AG04450 (cell line): ENCODE data around the gene EIF3B. TPM values are rescaled to one million over a fixed set of nuclear protein-coding genes. Genes with fewer than 3 reads are reported as not detected.
"Not testable (repeated sequence)": the region's sequence is repeated elsewhere in the genome, so short reads cannot be mapped to it uniquely, and the experiment has no call there.

Source experiments
- CTCF ChIA-PET: fragments of 300-600, 350-600 bp; formaldehyde crosslinking; extraction: SDS; loops from one replicate; lab custom pipeline; 2022; ENCODE audit warnings: antibody characterized with exemption, inconsistent platforms; lab: Charles Lee
- POLR2A ChIA-PET: fragments of 350-600 bp; formaldehyde crosslinking; extraction: SDS; loops from one replicate; lab custom pipeline; 2021; ENCODE audit warnings: antibody characterized with exemption, inconsistent platforms; lab: Yijun Ruan, JAX
- DNase-seq: peaks from one replicate; pipeline ENCODE4 v3.0.0-alpha.2; 2011; ENCODE audit warnings: low read depth, low spot score
- H3K27ac ChIP-seq: one replicate; pipeline ENCODE4 v1.5.1; 2012; ENCODE audit warnings: low read depth, low read length, control low read depth
- H3K27me3 ChIP-seq: one replicate; pipeline ENCODE4 v1.6.0; 2012; ENCODE audit warnings: low read length; ENCODE audit not compliant: control insufficient read depth, insufficient read depth
- H3K4me3 ChIP-seq: 2 replicates; pipeline ENCODE4 v1.5.1; 2011; ENCODE audit warnings: mild to moderate bottlenecking, low read depth, low read length, control low read depth
- H3K9me3 ChIP-seq: 2 replicates; pipeline ENCODE4 v1.5.1; 2012; ENCODE audit warnings: low read length; ENCODE audit not compliant: control insufficient read depth, insufficient read depth
- polyA plus RNA-seq: library from polyadenylated mRNA; depleted of rRNA; stranded (reverse); fragments of >200 nt; gene quantifications from 2 replicates; pipeline ENCODE4 v1.2.3, GENCODE V29; 2011
- TF ChIP-seq, protein P1 (sequence below): IDR thresholded peaks from 2 replicates; pipeline ENCODE4 v1.5.1; 2011; ENCODE audit warnings: low read depth, low read length, control low read depth, inconsistent platforms

Gene EIF3B
- polyA plus RNA-seq, 1 experiment, result 110 TPM

DNA sequence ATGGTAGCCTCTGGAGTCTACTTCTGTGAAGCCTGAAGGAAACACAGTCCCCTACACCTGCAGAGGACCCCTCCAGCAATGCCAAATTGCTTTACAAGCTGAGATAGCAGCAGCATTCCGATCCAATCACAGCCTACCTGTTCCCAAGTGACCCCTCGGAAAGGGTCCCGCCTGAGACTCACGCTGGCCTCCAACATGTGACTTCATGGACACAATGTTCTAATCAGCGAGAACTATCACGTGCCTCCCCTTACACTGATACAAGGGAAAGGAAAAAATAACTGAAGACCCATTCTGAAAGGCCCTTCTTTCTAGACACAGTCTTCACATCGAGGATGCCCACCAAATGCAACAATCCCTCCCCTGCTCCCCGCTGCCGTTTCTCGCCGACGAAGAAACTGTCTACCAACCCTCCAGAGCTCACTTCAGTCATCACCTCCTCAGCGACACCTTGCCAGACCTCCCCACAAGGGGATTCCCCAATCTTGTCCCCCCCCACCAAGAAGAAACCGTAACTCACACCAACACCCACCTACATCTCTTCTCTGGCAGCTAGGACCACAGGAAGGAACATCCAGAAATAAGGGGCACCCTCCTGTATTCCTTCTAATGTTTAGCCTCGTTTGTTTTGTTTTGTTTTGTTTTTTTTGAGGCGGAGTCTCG lies 42.2 kb upstream of the EIF3B start:
- Histone ChIP-seq H3K9me3 (no peaks in the 10 kb centered on the region; the same call in 1 of the 2 replicates), H3K27me3 (no peaks in the 10 kb centered on the region), H3K27ac (no peak overlapping the region), H3K4me3 (no peak overlapping the region)
- DNase-seq, result no peak
- TF ChIP-seq, protein P1, sequence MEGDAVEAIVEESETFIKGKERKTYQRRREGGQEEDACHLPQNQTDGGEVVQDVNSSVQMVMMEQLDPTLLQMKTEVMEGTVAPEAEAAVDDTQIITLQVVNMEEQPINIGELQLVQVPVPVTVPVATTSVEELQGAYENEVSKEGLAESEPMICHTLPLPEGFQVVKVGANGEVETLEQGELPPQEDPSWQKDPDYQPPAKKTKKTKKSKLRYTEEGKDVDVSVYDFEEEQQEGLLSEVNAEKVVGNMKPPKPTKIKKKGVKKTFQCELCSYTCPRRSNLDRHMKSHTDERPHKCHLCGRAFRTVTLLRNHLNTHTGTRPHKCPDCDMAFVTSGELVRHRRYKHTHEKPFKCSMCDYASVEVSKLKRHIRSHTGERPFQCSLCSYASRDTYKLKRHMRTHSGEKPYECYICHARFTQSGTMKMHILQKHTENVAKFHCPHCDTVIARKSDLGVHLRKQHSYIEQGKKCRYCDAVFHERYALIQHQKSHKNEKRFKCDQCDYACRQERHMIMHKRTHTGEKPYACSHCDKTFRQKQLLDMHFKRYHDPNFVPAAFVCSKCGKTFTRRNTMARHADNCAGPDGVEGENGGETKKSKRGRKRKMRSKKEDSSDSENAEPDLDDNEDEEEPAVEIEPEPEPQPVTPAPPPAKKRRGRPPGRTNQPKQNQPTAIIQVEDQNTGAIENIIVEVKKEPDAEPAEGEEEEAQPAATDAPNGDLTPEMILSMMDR, result no peak
- ChIA-PET CTCF (no interaction called here), POLR2A (no interaction called here)

DNA sequence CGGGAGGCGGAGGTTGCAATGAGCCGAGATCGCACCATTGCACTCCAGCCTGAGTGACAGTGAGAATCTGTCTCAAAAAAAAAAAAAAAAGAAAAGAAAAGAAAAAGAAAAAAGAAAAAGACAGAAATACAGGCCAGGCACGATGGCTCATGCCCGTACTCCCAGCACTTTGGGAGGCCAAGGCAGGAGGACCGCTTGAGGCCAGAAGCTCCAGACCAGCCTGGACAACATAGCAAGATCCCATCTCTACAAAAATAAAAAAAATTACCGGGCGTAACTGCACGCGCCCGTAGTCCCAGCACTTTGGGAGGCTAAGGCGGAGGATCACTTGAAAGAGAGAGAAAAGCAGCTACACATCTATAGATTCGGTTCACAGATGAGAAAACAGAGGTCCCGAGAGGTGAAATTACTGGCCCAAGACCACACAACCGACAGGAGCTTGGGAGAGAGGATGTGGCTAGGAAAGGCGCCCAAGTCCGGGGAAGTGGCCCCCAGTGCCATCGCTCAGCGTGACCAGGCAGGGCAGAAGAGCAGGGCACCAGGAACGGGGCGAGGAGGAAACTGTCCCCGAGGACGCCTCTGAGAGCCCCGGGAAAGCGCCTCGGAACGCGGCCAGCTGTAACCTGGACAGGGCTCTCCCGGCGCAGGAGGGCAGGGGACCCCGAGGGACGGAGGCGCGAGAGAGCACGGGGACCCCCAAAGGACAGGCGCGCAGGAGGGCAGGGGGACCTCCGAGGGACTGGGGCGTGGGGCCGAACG lies 41.0 kb upstream of the EIF3B start:
- TF ChIP-seq, protein P1, result no peak
- CTCF ChIA-PET, result no interaction called here

DNA sequence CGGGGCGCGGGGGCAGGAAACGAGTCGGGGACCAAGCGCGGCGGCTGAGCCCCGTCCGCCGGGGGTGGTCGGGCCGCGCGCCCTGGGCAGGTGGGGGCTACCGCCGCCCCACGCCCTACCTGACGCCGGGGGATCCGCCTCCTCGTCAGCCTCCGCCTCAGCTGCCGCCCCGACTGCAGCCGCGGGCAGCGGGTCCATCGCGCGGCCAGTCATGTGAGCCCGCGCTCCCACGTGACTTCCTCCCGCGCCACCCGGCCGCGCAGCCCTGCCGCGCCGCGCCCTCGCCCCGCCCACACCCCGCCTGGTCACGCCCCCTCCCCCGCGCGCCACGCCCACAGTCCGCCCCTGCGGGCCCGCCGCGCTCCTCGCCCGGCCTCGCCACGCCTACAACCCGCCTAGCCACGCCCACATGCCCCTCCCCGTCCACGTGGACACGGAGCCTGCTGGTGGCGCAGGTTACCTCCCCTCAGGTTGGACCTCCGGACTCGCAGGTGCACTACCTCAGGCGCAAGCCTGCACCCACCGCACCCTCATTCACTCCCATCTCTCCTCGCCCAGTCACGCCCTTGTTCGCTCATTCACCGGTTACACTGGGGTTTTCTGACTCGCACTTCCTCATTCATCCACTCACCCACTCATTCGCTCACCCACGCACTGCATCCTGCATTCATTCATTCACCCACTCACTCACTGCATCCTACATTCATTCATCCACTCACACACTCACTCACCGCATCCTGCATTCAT lies 40.2 kb upstream of the EIF3B start, which contains the start of gene SNX8:
Gene SNX8 (minus strand): TSS at position 233 of the 747 bp plus-strand sequence. CDS start 20 bp downstream, at position 213.
- ChIA-PET CTCF (no interaction called here), POLR2A (no interaction called here)
- DNase-seq, result peak; percentile 57
- Histone ChIP-seq H3K27ac (no peak within 1 kb of the TSS), H3K4me3 (peak within 1 kb of the TSS; percentile 88), H3K27me3 (no peaks in the 10 kb centered on the region), H3K9me3 (no peaks in the 10 kb centered on the region; the same call in 1 of the 2 replicates)
- TF ChIP-seq, protein P1, result no peak

More for the DNA sequence above, 41.0 kb upstream of the EIF3B start:
- Histone ChIP-seq H3K27ac (no peak overlapping the region), H3K9me3 (no peaks in the 10 kb centered on the region; the same call in 1 of the 2 replicates), H3K27me3 (no peaks in the 10 kb centered on the region), H3K4me3 (peak overlapping the region; percentile 88)
- no peak for DNase-seq
- POLR2A ChIA-PET, result no interaction called here

DNA sequence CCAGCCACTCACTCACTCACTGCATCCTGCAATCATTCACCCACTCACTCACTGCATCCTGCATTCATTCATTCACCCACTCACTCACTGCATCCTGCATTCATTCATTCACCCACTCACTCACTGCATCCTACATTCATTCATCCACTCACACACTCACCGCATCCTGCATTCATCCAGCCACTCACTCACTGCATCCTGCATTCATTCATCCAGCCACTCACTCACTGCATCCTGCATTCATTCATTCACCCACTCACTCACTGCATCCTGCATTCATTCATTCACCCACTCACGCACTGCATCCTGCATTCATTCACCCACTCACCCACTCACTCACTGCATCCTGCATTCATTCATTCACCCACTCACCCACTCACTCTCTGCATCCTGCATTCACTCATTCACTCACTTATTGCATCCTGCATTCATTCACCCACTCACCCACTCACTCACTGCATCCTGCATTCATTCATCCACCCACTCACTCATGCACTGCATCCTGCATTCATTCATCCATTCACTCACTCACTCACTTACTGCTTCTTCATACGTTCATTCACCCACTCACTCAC lies 39.6 kb upstream of the EIF3B start:
- CTCF ChIA-PET, result not testable (repeated sequence)

DNA sequence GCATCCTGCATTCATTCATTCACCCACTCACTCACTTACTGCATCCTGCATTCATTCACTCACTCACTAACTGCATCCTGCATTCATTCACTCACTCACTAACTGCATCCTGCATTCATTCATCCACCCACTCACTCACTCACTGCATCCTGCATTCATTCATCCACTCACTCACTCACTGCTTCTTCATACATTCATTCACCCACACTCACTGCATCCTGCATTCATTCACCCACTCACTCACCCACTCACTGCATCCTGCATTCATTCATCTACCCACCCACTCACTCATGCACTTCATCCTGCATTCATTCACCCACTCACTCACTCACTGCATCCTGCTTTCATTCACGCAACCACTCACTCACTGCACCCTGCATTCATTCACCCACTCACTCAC lies 38.8 kb upstream of the EIF3B start:
- TF ChIP-seq, protein P1, result no peak
- DNase-seq, result no peak
- ChIA-PET POLR2A (no interaction called here), CTCF (no interaction called here)
- Histone ChIP-seq H3K27me3 (no peaks in the 10 kb centered on the region), H3K9me3 (no peaks in the 10 kb centered on the region; the same call in 1 of the 2 replicates), H3K27ac (no peak overlapping the region), H3K4me3 (no peak overlapping the region)

More for the DNA sequence above, 39.6 kb upstream of the EIF3B start:
- DNase-seq, H3K27me3 ChIP-seq, H3K9me3 ChIP-seq, POLR2A ChIA-PET, H3K27ac ChIP-seq: not testable (repeated sequence)
- peak overlapping the region; percentile 72 for H3K4me3 ChIP-seq
